K562 (cell line): ENCODE results near the gene SLC12A3. TPM values are rescaled to one million over a fixed set of nuclear protein-coding genes. Genes with fewer than 3 reads are reported as not detected.

ENCODE experiments used
- ATAC-seq: fragments of 200-7000 bp; cut with Tn5 transposase; 3 replicates; pipeline ENCODE4 v1.9.1; 2020; ENCODE audit warnings: moderate library complexity
- BruUV-seq: library from RNA; stranded (reverse); fragments of 400-500 nt; replicated peaks from 2 replicates; lab custom pipeline; 2021; lab: Mats Ljungman, UMichigan
- CTCF ChIA-PET: fragments of 300-600 bp; formaldehyde crosslinking; extraction: SDS; loops from one replicate; lab custom pipeline; 2021; ENCODE audit warnings: low intra/inter-chr PET ratio; lab: Yijun Ruan, JAX
- POLR2A ChIA-PET: fragments of 300-600, 350-650 bp; sonication (Branson Sonifier 250); formaldehyde crosslinking; extraction: SDS; loops from one replicate; lab custom pipeline; 2021; ENCODE audit warnings: antibody characterized with exemption, inconsistent platforms; lab: Yijun Ruan, JAX
- DNase-seq, 4 experiments: peaks; one replicate each; pipeline versions ENCODE4 v3.0.0 to v3.0.0-alpha.2; 2011 to 2018; ENCODE audit warnings: low spot score in 3 of 4, mixed read lengths in 3 of 4; ENCODE audit errors: extremely low read depth in 1 of 4
- FAIRE-seq: peaks from 2 replicates; lab custom pipeline; 2011; peaks lifted over from hg19 to GRCh38; lab: Jason Lieb, UNC
- H2AFZ ChIP-seq: 2 replicates; pipeline ENCODE4 v1.6.0; 2011; ENCODE audit warnings: low read depth, low read length, control low read depth, inconsistent platforms
- H3K27ac ChIP-seq: fragments of 200-600 bp; 3 replicates; pipeline ENCODE4 v1.8.0; 2011; ENCODE audit warnings: low read depth, mild to moderate bottlenecking, control low read depth, inconsistent platforms, low read length, moderate library complexity, mixed read lengths; ENCODE audit errors: extremely low read depth
- H3K27me3 ChIP-seq, 2 experiments: fragments of 300-600 bp in 1 of 2; 2 replicates in 1 of 2; 3 replicates in 1 of 2; pipeline versions ENCODE4 v1.6.0 to v1.8.0; 2011; ENCODE audit warnings: inconsistent platforms in 2 of 2, low read length in 2 of 2, mild to moderate bottlenecking in 1 of 2, mixed read lengths in 1 of 2, moderate library complexity in 1 of 2; ENCODE audit not compliant: control insufficient read depth in 2 of 2, insufficient read depth in 2 of 2
- H3K36me3 ChIP-seq: fragments of 300-600 bp; 3 replicates; pipeline ENCODE4 v1.8.0; 2011; ENCODE audit warnings: mild to moderate bottlenecking, low read length, inconsistent platforms; ENCODE audit not compliant: control insufficient read depth, insufficient read depth
- H3K4me1 ChIP-seq, 2 experiments: fragments of 200-600 bp in 1 of 2; replicated peaks in 1 of 2; 2 replicates in 1 of 2; 3 replicates in 1 of 2; pipeline versions ENCODE4 v1.5.1 to v1.8.0; 2011; ENCODE audit warnings: inconsistent platforms in 2 of 2, low read length in 2 of 2, mild to moderate bottlenecking in 1 of 2, mixed read lengths in 1 of 2, moderate library complexity in 1 of 2; ENCODE audit not compliant: control insufficient read depth in 2 of 2, insufficient read depth in 2 of 2
- H3K4me2 ChIP-seq: 2 replicates; pipeline ENCODE4 v1.6.1; 2011; ENCODE audit warnings: low read length, control low read depth, inconsistent platforms, mixed read lengths; ENCODE audit not compliant: insufficient read depth
- H3K4me3 ChIP-seq: fragments of 200-600 bp; sonication (generic), shearing (Covaris generic); 2 replicates; pipeline ENCODE4 v1.5.1; 2016; ENCODE audit warnings: control low read depth, inconsistent platforms
- H3K79me2 ChIP-seq: fragments of 200-600 bp; 3 replicates; pipeline ENCODE4 v1.8.0; 2011; ENCODE audit warnings: low read length, inconsistent platforms; ENCODE audit not compliant: control insufficient read depth, insufficient read depth
- H3K9ac ChIP-seq, 2 experiments: 2 replicates each; pipeline versions ENCODE4 v1.6.0 to v1.6.1; 2011; ENCODE audit warnings: low read depth in 2 of 2, low read length in 2 of 2, control low read depth in 1 of 2, inconsistent platforms in 1 of 2, mild to moderate bottlenecking in 1 of 2, mixed read lengths in 1 of 2; ENCODE audit not compliant: insufficient read depth in 1 of 2
- H3K9me1 ChIP-seq: one replicate; pipeline ENCODE4 v1.6.0; 2011; ENCODE audit warnings: inconsistent platforms, mild to moderate bottlenecking, low read length, moderate library complexity; ENCODE audit not compliant: control insufficient read depth, insufficient read depth
- H3K9me3 ChIP-seq: replicated peaks from 2 replicates; pipeline ENCODE4 v1.5.1; 2011; ENCODE audit warnings: low read depth, low read length, inconsistent platforms; ENCODE audit not compliant: control insufficient read depth, insufficient read depth
- H4K20me1 ChIP-seq: replicated peaks from 2 replicates; pipeline ENCODE4 v1.6.1; 2011; ENCODE audit warnings: low read length, inconsistent platforms, mixed read lengths; ENCODE audit not compliant: control insufficient read depth, insufficient read depth
- CREM ChIP-seq: IDR thresholded peaks from 2 replicates; pipeline ENCODE4 v1.6.1; 2014; ENCODE audit warnings: antibody characterized with exemption, low read depth
- HMGN3 ChIP-seq: IDR thresholded peaks from 2 replicates; pipeline ENCODE4 v1.6.1; 2011; ENCODE audit warnings: borderline replicate concordance, low read depth, mild to moderate bottlenecking, mixed read lengths, low read length; ENCODE audit not compliant: insufficient read length; ENCODE audit errors: extremely low read depth
- SIX5 ChIP-seq, 2 experiments: IDR thresholded peaks; 2 replicates each; pipeline ENCODE4 v1.6.1; 2011; ENCODE audit warnings: low read length in 2 of 2, borderline replicate concordance in 1 of 2, low read depth in 1 of 2, mild to moderate bottlenecking in 1 of 2, moderate library complexity in 1 of 2; ENCODE audit not compliant: insufficient read depth in 1 of 2
- ZC3H11A ChIP-seq: IDR thresholded peaks from 2 replicates; pipeline ENCODE4 v1.6.1; 2012; ENCODE audit warnings: low read depth, low read length, improper control_type of control experiment
- WGBS: fragments of 100-300 bp; shearing (Covaris generic); methylation state at CpG from one replicate; pipeline ENCODE4 v1.1.6; 2016; ENCODE audit warnings: low coverage, mixed read lengths; ENCODE audit not compliant: insufficient coverage; ENCODE audit errors: missing lambda C conversion rate; 5-methylcytosine and 5-hydroxymethylcytosine counted together
- in situ Hi-C: fragments of 300-500 bp; cut with MboI; formaldehyde crosslinking; loops from 4 replicates; pipeline ENCODE4 v1.15.0; 2018; ENCODE audit warnings: inconsistent platforms, mixed read lengths
- intact Hi-C: fragments of 100-400 bp; cut with micrococcal nuclease; formaldehyde crosslinking; loops from 2 replicates; pipeline ENCODE4 v1.14.2; 2022
- polyA plus RNA-seq, 8 experiments: library from polyadenylated mRNA; depleted of rRNA in 4 of 8; stranded (reverse) in 5 of 8; unstranded in 3 of 8; fragments of >200 nt; fragmentation: Nextera tagmentation in 2 of 8; fragmentation: Illumina TruSeq in 1 of 8; extraction: Ambion mirVana in 2 of 8; extraction: Trizol in 1 of 8; gene quantifications; 2 replicates each; pipeline versions ENCODE4 v1.2.1 to v1.2.3, GENCODE V29; 2011 to 2014; ENCODE audit warnings: inconsistent platforms in 1 of 8, missing spikeins in 1 of 8
- total RNA-seq, 7 experiments: library from RNA; depleted of rRNA in 6 of 7; stranded (reverse); fragments of >200 nt in 6 of 7; fragmentation: Illumina TruSeq in 2 of 7; extraction: Trizol in 2 of 7; gene quantifications; 2 replicates each; pipeline versions ENCODE4 v1.2.1 to v1.2.3, GENCODE V29; 2011 to 2021; ENCODE audit warnings: low replicate concordance in 1 of 7
- TF ChIP-seq, protein P1 (sequence below): fragments of 250-450 bp; sonication (Bioruptor Pico); IDR thresholded peaks from 2 replicates; pipeline ENCODE4 v1.5.0; 2021

SLC12A3 gene
- total and polyA plus RNA-seq, 9 of the 15 experiments (the other 6 are each of a cell fraction or from before 2014, with no cell fraction given) = not detected

- FAIRE-seq = no peak
- TF ChIP-seq SIX5 (IDR thresholded peaks at IDR 0.05; ENCODE audit: borderline replicate concordance in 1 of 2, insufficient read depth in 1 of 2, low read depth in 1 of 2, low read length in 2 of 2) = no peak
- no peak for TF ChIP-seq HMGN3
- no peak for TF ChIP-seq ZC3H11A
- TF ChIP-seq, protein P1, sequence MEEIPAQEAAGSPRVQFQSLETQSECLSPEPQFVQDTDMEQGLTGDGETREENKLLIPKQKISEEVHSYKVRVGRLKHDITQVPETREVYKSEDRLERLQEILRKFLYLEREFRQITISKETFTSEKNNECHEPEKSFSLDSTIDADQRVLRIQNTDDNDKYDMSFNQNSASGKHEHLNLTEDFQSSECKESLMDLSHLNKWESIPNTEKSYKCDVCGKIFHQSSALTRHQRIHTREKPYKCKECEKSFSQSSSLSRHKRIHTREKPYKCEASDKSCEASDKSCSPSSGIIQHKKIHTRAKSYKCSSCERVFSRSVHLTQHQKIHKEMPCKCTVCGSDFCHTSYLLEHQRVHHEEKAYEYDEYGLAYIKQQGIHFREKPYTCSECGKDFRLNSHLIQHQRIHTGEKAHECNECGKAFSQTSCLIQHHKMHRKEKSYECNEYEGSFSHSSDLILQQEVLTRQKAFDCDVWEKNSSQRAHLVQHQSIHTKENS (CRISPR knock-in tag) = no peak
- no peak for TF ChIP-seq CREM
- Histone ChIP-seq H3K27ac (no peak overlapping the region), H3K9me1 (no peaks in the 10 kb centered on the region), H3K36me3 (peaks cover 7% of the 10 kb centered on the region; the same call in 2 of the 3 replicates), H3K79me2 (no peaks in the 10 kb centered on the region), H3K27me3 (no peaks in the 10 kb centered on the region), H4K20me1 (no peaks in the 10 kb centered on the region), H2AFZ (no peak overlapping the region), H3K4me1 (no peaks in the 10 kb centered on the region; a peak in 2 of 5 replicates), H3K9me3 (no peaks in the 10 kb centered on the region), H3K9ac (no peak overlapping the region), H3K4me3 (no peak overlapping the region), H3K4me2 (no peak overlapping the region)
- DNase-seq = no peak
- ChIA-PET POLR2A (interaction anchor here (0.6 kb wide), 1 partner anchor 315 kb away, joined by 6 read pairs; no protein-coding TSS in a partner anchor), CTCF (no interaction called here)
- no TSS peak for BruUV-seq
- in situ Hi-C loops = no loop called here
- WGBS = 56% methylated on average over 11 of the region's 11 CpGs
- ATAC-seq = no peak
- intact Hi-C loops = no loop called here
Observed at GRCh38 chr16:56849690-56850680, 15.0 kb upstream of the SLC12A3 start.
